Activated CD4-positive, alpha-beta T cell treated with anti-CD3 and anti-CD28 coated beads for 24 hours (primary cell): Measurements from ENCODE around the gene FOXI1.

Experiments
- DNase-seq, 2 donors: peaks; one replicate each; pipeline ENCODE4 v3.0.0-alpha.2; 2020; ENCODE audit warnings: low read depth in 2 of 2

FOXI1 gene

DNA sequence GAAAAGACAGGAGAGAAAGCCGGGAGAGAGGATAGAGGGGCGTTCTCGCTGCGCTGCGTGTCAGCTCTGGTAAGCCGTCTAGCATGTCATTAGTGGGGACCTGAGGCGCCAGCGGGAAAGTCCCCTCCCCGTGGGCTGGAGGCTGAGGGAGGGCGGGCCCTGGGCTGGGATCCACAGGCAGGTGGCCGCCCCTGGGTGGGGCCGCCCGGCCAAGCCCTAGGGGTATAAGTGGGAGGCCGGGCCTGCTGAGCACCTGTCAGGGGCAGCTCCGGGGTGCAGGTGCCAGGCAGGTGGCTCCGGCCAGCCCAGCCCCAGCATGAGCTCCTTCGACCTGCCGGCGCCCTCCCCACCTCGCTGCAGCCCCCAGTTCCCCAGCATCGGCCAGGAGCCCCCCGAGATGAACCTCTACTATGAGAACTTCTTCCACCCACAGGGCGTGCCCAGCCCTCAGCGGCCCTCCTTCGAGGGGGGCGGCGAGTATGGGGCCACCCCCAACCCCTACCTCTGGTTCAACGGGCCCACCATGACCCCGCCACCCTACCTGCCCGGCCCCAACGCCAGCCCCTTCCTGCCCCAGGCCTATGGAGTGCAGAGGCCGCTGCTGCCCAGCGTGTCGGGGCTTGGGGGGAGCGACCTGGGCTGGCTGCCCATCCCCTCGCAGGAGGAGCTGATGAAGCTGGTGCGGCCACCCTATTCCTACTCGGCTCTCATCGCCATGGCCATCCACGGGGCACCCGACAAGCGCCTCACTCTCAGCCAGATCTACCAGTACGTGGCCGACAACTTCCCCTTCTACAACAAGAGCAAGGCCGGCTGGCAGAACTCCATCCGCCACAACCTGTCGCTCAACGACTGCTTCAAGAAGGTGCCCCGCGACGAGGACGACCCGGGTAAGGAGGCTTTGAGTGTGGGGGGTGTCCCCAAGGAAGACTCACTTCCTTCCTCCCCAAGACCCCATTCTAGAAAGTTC lies at the start of gene FOXI1:
Gene FOXI1, plus strand, starts transcription at position 256 of the 970 bp plus-strand sequence. Its CDS starts 61 bp downstream, at position 317.
- no peak for DNase-seq

DNA sequence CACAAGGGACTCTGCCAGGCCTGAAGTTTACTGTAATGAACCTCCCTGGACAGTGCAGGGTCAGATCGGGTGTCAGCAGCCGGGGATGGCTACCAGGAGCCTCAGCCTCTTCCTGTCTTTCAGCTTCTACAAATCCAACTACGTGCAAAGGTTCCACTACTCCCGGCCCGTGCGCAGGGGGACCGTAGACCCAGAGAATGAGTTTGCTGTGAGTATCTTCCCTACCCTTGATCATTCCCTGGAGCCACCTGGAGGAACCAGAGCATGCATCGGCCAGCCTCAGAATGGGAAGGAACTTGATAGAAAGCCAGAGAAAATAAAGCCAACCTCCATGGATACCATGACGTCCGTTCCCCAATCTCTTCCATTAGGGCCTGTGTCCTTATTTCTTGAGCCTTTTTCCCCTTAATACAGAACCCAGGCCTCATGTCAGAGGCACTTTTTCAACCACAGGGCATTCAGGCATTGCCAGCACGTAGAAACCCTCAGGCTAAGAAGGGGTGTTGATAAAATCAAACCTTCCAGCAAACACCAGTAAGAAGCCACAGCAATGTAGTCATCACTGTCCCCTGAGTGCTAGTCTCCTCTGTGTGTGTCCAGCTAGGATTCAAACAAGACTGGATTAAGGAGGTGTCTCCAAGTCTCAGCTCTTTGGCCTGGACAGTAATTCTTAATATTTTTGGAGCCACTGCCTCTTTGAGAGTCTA lies 49.0 kb upstream of the FOXI1 start:
- no peak for DNase-seq

DNA sequence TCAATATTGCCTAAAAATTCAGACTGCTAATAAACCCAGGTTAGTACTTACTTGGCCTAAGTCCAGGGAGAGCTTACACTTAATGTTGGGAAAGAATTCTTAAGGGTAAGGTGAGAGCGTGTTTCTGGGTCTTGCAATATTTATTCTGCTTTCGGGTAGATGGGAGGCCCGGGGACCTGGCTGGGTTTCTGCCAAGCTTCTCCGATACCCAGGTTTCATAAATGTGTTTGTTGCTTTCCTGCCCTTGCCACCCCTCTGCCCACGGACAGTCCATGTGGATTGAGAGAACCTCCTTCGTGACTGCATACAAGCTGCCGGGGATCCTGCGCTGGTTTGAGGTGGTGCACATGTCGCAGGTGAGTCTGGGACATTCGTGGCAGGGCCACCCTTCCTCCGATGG lies 48.4 kb upstream of the FOXI1 start:
- no peak for DNase-seq

DNA sequence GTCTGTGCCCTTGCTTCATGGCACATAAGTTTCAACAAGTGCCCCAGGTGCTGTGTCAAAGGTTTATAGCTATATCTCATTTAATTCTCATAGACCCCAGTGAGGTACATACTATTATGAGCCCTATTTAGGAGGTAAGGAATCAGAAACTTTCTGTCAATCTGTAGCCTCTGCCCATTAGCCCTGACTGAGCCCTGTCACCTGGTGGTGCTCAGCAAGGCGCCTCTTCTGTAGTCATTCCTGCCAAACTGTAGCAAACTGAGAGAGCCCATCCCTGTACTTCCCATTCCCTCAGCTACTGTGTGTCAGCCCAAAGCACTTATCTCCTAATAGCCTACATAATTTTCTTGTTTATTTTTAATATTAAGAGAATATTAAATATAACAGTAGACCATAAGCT lies 46.5 kb upstream of the FOXI1 start:
- DNase-seq: no peak

DNA sequence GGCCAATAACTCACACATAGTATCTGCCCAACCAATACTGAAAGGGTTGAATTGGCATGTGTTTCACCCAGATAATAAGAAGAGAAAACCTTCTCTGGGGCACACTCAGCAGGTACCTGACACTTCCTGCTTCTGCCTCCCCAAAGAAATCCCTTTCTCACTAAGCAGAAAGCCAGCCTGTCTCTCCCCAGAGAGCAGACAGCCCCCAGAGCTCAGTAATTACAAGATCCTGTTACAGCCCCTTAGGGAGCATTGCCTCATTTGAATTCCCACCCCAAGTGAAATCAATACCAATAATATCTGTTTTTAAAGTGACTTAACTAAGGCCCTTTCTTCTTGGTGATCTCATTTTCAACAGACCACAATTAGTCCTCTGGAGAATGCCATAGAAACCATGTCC lies 38.5 kb upstream of the FOXI1 start:
- no peak for DNase-seq

DNA sequence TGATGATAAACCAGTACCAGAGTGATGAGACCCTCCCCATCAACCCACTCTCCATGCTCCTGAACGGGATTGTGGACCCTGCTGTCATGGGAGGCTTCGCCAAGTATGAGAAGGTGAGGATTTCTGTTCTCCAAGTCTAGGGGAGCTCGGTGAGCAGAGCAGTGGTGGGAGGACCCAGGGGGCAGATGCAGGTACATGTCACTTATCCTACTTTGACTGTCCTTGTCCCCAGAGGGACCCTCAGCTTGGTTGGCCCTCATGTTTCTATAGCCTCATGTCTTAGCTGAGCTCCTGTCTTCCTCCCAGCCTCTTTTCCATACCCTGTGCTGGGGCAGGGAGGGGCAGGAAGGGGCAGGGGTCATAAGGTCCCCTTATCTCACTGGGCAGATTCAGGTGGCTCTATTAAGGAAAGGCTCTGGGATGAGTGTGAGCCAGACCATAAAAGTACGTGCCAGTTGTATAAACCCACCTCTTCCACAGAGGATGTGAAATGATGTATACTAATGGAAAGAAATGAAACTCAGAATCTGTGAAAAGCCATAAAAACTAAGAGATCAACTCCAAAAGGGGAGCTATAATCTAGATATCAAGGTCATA lies 38.0 kb upstream of the FOXI1 start:
- no peak for DNase-seq

DNA sequence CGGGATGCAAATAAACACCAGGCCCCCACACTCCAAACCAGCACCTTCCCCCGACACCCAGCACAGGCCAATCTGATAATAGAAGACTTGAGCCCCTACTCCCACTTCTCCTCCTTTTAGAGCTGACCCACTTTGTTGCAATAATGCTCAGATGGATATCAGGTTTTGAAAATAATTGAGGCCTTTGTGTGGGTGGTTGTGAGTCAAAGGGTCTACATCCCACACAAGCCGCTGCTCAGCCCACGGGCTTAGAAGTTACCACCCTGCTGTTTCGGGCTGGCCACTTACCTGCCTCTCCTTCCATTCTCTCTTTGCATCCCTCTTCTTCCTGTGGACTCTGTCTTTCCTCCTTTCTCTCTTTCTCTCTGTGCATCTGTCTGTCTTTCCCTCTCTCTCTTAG lies 36.2 kb upstream of the FOXI1 start:
- no peak for DNase-seq

DNA sequence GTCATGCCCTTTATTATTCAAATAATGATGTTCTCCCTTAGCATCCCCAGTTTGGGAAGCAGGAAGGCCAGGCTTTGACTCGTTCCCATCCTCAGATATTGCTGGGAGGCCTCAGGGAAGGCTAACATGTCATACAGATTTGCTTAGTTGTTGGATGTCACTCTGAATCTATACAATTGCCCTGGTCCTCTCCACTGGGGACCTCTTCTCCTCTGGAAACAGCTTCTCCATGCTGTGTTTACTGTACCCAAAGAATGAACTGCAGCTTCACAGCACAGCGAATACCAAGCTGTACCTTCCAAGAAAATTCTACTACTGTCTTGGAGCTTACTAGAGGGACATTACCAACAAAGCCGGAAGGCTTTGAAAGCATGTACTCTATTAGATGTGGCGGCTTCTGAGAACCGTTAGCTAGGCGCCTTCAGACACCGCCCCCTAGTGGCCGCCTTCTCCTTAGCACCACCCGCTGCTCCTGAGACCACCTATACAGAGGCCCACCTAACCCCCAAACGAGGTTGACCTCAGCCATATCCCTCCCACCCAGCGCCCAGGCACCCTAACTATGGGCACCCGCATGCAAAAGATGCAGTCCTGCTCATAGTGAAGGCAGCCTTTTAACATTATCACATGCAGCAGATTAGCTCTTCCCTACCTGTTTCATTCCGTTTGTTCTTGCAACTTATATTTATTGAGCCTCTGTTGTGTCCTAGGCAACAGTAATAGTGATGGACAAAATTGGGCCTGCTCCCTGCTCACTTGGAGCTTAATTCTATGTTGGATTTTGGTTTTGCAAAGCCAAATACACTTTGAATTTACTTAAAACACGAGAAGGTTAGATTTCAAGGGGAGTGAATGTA lies 34.9 kb upstream of the FOXI1 start:
- DNase-seq: no peak

DNA sequence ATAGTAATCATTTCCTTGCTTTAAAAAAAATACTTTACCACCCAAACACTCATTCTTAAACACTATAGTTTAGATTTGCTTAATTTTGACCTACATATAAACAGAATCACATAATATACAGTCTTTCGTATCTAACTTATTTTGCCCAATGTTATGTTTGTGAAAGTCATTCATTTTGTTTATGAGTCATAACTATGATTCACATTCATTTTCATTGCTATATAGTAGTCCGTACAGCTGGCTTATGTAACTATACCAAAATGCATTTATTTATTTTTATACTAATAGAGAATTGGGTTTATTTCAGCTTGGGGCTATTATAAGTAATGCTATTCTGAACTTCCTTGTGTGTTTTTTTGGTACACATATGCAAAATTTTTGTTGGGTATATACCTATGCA lies 33.9 kb upstream of the FOXI1 start:
- DNase-seq: no peak

DNA sequence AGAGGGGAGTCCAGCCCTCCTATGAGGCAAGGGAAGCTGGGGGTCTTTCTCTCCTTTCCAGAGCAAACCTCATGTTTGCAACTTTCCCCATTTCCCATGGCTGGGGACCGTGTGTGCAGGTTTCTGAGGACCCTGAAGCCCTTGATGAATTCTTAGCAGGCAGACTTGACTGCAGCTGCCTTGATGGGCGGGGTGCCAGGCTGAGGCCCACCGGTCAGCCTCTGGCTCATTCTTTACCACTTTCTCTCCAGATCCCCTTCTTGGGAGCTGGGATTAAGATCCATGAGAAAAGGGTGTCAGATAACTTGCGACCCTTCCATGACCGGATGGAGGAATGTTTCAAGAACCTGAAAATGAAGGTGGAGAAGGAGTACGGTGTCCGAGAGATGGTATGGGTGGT lies 30.0 kb upstream of the FOXI1 start:
- no peak for DNase-seq

DNA sequence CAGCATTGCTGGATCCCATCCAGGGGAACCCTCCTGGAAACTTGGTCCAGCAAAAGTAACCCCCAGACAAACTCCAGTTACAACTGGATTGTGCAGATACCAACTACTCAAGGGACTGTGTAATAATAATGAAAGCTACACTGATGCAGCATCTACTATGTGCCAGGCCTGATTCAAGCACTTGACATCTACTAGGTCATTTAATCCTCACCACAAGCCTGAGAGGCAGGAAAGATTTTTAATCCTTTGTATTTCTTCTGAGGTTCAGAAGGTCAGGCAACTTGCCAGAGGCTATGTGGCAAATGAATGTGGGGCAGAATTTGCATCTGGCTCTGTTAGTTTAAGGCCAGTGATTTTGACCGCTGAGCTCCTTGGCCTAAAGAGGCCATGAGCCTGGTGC lies 29.5 kb upstream of the FOXI1 start:
- no peak for DNase-seq

DNA sequence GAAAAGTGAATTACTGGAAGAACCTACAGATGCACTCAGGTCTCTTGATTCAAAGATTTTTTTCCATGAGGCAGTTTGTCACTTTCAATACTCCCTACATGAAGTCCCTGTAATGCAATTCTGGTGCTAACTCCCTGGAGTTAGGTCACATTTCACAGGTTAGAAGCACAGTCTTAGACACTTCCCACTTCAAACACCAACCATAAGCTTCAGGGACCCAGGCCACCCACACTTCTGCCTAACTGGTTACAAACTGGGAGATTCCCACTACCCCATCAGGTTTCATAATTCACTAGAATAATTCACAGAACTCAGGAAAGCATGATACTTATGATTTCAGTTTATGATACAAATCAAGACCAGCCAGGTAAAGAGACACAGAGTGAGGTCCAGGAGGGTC lies 29.0 kb upstream of the FOXI1 start:
- no peak for DNase-seq

DNA sequence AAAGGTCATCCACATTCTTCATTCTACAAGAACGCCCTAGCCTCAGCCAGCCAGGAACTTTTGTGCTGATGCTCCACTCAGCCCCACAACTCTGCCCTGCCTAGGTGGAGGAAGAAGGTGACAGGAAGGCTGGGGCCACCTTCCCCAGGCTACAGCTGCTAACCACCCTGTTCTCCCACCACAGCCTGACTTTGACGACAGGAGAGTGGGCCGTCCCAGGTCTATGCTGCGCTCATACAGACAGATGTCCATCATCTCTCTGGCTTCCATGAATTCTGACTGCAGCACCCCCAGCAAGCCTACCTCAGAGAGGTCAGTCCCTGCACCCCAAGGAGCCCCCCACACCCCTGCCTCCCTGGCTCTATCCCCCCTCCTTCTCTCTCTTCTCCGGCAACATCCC lies 28.2 kb upstream of the FOXI1 start:
- DNase-seq: no peak

DNA sequence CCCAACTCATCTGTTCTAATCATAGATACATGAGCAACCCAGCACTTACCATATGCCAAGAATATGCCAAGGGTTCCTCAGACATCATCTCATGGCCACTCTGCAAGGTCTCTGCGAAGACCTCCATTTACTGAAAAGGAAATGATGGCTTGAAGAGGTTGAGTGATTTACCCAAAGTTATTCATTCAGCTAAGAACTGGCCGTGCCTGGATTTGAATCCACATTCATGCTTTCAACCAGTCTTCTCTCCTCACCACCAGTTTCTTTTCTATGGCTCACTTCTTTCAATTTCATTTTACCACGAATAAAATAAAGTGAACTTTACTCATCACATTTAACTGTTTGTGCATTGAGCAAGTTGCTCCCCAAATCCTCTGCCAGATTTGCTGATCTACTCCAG lies 27.2 kb upstream of the FOXI1 start:
- DNase-seq: no peak

DNA sequence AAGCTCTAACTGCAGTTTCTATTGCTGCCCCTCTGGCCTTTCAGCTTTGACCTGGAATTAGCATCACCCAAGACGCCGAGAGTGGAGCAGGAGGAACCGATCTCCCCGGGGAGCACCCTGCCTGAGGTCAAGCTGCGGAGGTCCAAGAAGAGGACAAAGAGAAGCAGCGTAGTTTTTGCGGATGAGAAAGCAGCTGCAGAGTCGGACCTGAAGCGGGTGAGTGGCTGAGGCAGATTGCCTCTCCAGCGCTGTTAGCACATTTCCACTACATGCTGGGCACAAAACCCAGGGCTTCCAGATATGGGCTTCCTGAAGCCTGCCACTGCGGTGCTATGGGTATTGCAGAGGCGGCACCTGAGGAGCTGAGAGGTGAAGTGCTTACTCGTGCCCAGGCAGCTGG lies 26.8 kb upstream of the FOXI1 start:
- DNase-seq: no peak

DNA sequence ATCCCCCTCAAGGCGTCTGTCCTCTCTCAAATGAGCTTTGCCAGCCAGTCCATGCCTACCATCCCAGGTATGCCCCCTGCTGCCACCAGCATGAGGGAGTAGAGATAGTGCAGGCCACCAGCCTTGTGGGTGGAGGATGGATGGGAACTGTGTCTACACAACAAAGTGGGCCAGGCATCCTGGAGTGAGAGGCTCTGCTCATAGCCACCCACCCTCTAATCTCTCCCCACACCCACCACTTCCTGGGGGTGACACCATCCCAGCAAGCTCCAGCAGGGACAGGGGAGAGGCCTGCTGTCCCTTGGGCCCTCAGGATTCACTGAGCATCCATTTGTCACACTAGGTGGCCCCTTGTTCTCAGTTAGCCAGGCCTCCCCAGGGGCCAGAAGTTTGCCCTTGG lies 25.5 kb upstream of the FOXI1 start:
- no peak for DNase-seq

DNA sequence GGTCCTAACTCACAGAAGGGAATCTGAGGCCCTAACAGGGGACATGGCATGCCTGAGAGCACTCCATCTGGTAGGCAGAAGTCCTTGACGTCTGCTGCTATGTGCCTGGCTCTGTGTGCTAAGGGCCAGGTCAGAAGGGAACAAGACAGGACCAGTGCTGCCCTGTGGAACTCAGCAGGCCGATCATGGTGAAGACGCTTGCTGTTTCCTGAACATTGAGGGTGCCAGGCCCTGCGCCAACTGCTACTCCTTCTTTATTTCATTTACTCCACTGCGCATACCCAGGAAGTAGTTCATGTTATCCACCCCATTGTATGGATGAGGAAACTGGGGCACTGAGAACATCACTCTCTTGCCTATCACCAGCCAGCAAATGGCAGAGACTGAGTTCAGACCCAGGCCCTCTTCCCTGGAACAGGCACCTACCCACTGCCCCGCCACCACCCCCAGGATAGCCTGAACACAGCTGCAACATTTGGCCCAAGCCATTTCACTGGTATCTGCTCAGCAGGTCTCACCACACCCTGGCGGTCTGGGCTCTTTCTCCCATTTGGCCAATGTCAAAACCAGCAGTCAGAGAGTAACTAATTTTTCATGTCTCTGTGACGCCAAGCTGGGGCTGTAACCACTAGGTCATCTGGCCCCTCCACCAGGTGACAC lies 24.8 kb upstream of the FOXI1 start:
- DNase-seq: no peak

DNA sequence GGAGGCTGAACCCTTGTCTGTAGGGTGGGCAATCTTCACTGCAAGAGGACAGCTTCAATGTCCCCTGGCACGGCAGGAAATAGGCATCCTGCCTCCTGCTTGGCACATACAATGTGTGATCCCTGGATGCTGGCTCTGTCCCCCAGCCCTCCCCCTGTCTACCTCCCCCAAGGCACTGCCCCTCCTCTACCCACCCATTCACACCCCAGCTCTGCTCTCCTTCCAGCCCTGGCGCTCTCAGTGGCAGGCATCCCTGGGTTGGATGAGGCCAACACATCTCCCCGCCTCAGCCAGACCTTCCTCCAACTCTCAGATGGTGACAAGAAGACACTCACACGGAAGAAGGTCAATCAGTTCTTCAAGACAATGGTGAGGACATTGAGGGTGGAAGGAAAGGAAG lies 24.1 kb upstream of the FOXI1 start:
- DNase-seq: no peak

DNA sequence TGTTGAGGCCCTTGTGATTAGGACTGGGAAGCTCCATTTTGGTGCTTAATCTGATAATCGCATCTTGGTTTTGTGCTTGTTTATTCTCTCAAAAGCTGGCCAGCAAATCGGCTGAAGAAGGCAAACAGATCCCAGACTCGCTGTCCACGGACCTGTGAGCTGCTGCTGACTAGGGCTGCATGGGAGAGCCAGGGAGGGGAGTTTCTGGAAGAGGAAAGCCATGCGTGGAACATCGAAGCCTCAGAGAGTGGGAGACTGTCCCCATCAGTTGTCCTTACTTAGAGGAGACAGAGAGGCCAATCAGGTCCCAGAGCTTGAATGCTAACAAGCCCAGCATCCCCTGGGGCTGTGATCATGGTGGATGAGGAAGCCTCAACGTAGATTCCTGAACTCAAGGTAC lies 23.0 kb upstream of the FOXI1 start:
- no peak for DNase-seq

DNA sequence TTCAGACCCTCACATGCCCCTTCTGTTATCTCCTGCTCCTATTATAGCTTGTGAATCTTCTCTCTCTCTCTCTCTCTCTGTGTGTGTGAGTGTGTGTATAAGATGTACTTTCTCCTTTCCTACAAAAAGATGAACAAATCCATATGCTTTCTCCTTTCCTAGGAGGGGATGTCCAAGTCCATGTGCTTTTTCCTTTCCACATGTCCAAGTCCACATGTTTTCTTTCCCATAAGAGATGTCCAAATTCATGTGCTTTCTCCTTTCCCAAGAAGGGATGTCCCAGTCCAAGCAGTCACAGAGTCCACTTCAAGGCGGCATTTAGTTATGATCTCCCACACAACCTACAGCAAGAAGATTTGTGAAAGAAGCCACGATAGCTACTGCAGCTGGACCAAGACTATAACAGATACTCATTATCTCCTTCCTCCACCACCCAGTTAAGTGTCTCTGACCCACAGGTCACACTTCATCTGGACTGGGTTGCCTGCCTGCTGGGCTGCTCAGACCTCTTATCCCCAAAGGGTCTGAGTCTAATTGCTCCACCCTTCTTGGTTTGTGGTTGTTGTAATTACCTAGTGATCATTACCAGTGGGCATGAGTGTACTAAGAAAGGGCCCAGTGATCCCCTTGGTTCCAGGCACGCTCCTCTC lies 18.4 kb upstream of the FOXI1 start:
- no peak for DNase-seq
